Tibial nerve (tissue), 3 donors: ENCODE measurements around the gene DAND5.

ENCODE experiments used
- CTCF ChIP-seq, 5 experiments: fragments of 200-600 bp in 3 of 5; fragments of 450-650 bp in 2 of 5; sonication (generic) in 3 of 5; IDR thresholded peaks; one replicate each; pipeline ENCODE4 v1.5.1; 2016 to 2019; ENCODE audit warnings: antibody characterized with exemption in 5 of 5, mild to moderate bottlenecking in 3 of 5, moderate library complexity in 2 of 5
- POLR2A ChIP-seq, 2 donors: fragments of 450-650 bp; IDR thresholded peaks; one replicate each; pipeline ENCODE4 v1.6.1; 2017; ENCODE audit warnings: antibody characterized with exemption in 2 of 2, mild to moderate bottlenecking in 2 of 2, moderate library complexity in 2 of 2

- no peak for TF ChIP-seq POLR2A (IDR thresholded peaks at IDR 0.05)
- no peak for TF ChIP-seq CTCF (IDR thresholded peaks at IDR 0.05)
Measured at GRCh38 chr19:13001502-13002165, 32.3 kb downstream of the DAND5 start.
